ENCODE measurements around the gene SPTBN1.

SPTBN1 gene

DNA sequence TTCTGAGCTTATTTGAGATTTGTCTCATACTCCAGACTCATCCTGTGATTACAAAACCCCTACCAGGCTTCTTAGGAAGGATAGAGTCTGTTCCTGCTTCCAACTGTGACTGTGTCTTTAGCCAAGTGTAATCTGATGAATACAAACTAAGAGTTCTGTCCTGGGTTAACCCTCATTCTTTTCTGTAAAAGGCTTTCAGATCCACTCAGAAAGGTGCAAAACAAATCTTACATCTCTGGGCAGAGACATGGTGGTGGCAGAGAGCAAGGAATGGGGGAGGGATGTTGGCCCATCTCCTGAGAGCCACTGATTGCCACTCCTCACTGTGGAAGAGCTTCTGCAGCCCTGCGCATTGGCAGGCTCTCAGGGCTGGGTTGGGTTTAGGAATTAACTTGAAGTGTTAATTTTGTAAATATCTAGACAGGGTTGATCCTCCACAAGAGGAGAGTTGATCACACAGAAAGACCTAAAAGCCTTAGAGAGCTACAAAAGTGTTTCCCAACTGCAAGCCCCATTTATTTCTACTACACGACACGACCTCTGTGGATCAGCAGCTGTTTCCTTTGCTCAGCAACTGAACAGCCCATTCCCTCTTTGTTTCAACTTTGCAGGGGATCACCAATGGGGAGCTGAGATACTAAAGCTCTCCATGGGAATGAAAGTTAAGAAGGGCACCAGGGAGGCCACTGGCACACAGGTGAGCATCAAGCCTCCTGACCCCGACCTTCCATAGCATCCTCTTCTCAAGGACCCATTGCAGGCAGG lies 23.7 kb upstream of the SPTBN1 start:
- TF ChIP-seq, protein P1, sequence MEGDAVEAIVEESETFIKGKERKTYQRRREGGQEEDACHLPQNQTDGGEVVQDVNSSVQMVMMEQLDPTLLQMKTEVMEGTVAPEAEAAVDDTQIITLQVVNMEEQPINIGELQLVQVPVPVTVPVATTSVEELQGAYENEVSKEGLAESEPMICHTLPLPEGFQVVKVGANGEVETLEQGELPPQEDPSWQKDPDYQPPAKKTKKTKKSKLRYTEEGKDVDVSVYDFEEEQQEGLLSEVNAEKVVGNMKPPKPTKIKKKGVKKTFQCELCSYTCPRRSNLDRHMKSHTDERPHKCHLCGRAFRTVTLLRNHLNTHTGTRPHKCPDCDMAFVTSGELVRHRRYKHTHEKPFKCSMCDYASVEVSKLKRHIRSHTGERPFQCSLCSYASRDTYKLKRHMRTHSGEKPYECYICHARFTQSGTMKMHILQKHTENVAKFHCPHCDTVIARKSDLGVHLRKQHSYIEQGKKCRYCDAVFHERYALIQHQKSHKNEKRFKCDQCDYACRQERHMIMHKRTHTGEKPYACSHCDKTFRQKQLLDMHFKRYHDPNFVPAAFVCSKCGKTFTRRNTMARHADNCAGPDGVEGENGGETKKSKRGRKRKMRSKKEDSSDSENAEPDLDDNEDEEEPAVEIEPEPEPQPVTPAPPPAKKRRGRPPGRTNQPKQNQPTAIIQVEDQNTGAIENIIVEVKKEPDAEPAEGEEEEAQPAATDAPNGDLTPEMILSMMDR (IDR thresholded peaks at IDR 0.05; ENCODE audit: control insufficient read depth, insufficient read depth, low read depth, low read length, missing control alignments), result no peak
- no peak for DNase-seq (ENCODE audit: low read depth)
- no peak overlapping the region for H3K4me3 ChIP-seq (ENCODE audit: control insufficient read depth, low read depth, low read length)

DNA sequence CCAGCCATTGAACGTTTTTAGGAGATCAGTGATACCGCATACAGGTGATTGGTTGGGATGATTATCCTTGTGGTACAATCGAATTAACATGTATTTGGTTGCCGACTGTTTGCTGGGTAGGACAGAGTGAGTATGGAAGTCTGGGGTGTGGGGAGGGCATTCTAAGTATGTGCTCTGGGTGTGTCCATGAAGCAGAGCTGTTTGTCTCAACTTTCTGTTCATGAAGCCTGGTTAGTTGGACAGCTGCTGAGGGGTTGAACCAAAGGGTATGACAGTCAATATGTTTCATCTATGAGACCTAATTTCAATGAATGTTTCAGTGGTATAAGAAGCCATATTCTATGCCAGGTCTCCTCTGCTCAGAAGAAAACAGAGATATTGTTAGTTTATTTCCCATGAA lies 21.9 kb upstream of the SPTBN1 start:
- TF ChIP-seq, protein P1 (IDR thresholded peaks at IDR 0.05; ENCODE audit: control insufficient read depth, insufficient read depth, low read depth, low read length, missing control alignments), result no peak
- no peak overlapping the region for H3K4me3 ChIP-seq (ENCODE audit: control insufficient read depth, low read depth, low read length)
- no peak for DNase-seq (ENCODE audit: low read depth)

DNA sequence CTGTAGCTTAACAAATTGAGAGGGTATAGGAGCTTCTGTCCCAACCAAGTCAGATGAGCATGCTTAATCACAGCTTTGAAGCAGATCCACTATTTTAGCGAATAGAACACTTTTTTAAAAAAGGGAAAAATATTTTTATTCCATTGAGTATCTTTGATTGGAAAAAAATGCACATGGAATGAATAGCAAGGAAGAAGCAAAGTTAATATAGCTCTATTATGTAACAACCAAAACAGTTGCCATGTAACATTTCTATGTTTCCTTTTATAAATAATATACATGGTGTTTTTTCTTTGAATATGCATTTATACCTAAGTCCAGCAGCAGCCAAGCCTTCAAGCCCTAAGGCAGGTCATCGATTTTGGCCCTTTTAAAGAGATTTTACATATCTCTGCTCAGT lies 21.4 kb upstream of the SPTBN1 start:
- TF ChIP-seq, protein P1 (IDR thresholded peaks at IDR 0.05; ENCODE audit: control insufficient read depth, insufficient read depth, low read depth, low read length, missing control alignments), result no peak
- DNase-seq (ENCODE audit: low read depth), result no peak
- no peak overlapping the region for H3K4me3 ChIP-seq (ENCODE audit: control insufficient read depth, low read depth, low read length)

DNA sequence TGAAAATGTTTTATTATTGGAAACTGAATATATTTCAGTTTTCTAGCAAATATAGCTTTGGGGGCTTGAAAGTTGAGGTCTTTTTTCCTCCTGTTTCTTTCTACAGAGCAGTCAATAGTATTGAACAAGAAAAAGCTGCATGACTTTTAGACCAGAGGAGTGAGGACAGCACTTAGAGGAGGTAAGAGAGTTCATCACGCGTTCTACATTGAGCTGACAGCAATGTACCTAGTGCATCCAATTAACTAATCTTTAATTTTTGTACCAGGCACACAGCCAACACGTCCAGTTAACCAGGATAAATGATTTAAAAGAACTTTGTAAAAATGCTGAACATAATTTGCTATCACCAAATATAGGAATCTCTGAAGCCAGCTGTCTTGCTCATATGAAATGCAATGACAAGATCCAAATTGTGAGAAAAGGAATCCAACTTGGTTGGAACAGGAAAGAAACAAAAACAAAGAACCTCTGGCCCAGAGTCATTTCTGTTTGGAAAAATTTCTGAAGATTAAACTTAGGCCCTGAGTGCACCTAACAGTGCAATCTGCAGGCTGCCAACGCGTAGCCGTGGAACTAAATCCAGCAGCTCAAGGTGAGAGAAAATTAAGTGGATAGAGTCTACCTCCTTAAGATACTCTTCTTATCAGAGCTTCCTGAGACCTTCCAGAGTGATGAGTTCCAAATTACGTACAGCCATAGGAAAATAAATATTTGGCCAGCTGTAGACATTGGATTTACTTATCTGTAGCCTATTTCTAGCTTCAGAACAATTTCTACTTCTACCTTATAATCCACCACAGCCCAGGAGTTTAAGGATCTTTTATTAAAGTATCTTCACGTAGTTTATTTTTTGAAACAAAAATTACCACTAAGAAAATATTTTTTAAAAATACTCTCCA lies 20.6 kb upstream of the SPTBN1 start:
- TF ChIP-seq, protein P1 (IDR thresholded peaks at IDR 0.05; ENCODE audit: control insufficient read depth, insufficient read depth, low read depth, low read length, missing control alignments), result no peak
- no peak for DNase-seq (ENCODE audit: low read depth)
- H3K4me3 ChIP-seq (ENCODE audit: control insufficient read depth, low read depth, low read length), result no peak overlapping the region

GRCh38 chr2:54437588-54437987 lies 18.5 kb upstream of the SPTBN1 start:
- TF ChIP-seq, protein P1 (IDR thresholded peaks at IDR 0.05; ENCODE audit: control insufficient read depth, insufficient read depth, low read depth, low read length, missing control alignments), result no peak
- no peak overlapping the region for H3K4me3 ChIP-seq (ENCODE audit: control insufficient read depth, low read depth, low read length)
- no peak for DNase-seq (ENCODE audit: low read depth)

- peak; percentile 21 for DNase-seq (ENCODE audit: low read depth)
- TF ChIP-seq, protein P1 (IDR thresholded peaks at IDR 0.05; ENCODE audit: control insufficient read depth, insufficient read depth, low read depth, low read length, missing control alignments), result no peak
- H3K4me3 ChIP-seq (ENCODE audit: control insufficient read depth, low read depth, low read length), result no peak overlapping the region
Observed at GRCh38 chr2:54438271-54438670, 17.9 kb upstream of the SPTBN1 start.
